Ishikawa (cell line): ENCODE data around the gene SLC6A1.

Experiments used
- CEBPB ChIP-seq: IDR thresholded peaks from 2 replicates; pipeline ENCODE4 v1.6.1; 2012
- CREB1 ChIP-seq: IDR thresholded peaks from 2 replicates; pipeline ENCODE4 v1.6.1; 2012; ENCODE audit warnings: low read depth
- EGR1 ChIP-seq: IDR thresholded peaks from 2 replicates; pipeline ENCODE4 v1.6.1; 2012
- EP300 ChIP-seq: IDR thresholded peaks from 2 replicates; pipeline ENCODE4 v1.6.1; 2012; ENCODE audit warnings: borderline replicate concordance
- FOXM1 ChIP-seq: IDR thresholded peaks from 2 replicates; pipeline ENCODE4 v1.6.1; 2012; ENCODE audit warnings: low read depth, borderline replicate concordance
- MAX ChIP-seq: IDR thresholded peaks from 2 replicates; pipeline ENCODE4 v1.6.1; 2012
- NFIC ChIP-seq: IDR thresholded peaks from 2 replicates; pipeline ENCODE4 v1.6.1; 2012
- RAD21 ChIP-seq: IDR thresholded peaks from 2 replicates; pipeline ENCODE4 v1.6.1; 2012; ENCODE audit warnings: low read depth
- REST ChIP-seq: IDR thresholded peaks from 2 replicates; pipeline ENCODE4 v1.6.1; 2012; ENCODE audit warnings: low read depth, mild to moderate bottlenecking
- TAF1 ChIP-seq: IDR thresholded peaks from 2 replicates; pipeline ENCODE4 v1.6.1; 2012; ENCODE audit warnings: low read depth, mild to moderate bottlenecking
- TCF12 ChIP-seq: IDR thresholded peaks from 2 replicates; pipeline ENCODE4 v1.6.1; 2012; ENCODE audit warnings: low read depth
- TEAD4 ChIP-seq: IDR thresholded peaks from 2 replicates; pipeline ENCODE4 v1.6.1; 2012
- USF1 ChIP-seq: IDR thresholded peaks from 2 replicates; pipeline ENCODE4 v1.6.1; 2012
- YY1 ChIP-seq: IDR thresholded peaks from 2 replicates; pipeline ENCODE4 v1.6.1; 2012; ENCODE audit warnings: low read depth
- ZBTB7A ChIP-seq: IDR thresholded peaks from 2 replicates; pipeline ENCODE4 v1.6.1; 2012; ENCODE audit warnings: low read depth

SLC6A1 gene

GRCh38 chr3:10946526-10946925 lies 46.0 kb upstream of the SLC6A1 start:
- TF ChIP-seq TCF12 (no peak), USF1 (no peak), ZBTB7A (no peak), CREB1 (no peak), EP300 (no peak), REST (no peak), RAD21 (no peak), NFIC (no peak), EGR1 (no peak), TEAD4 (no peak)

GRCh38 chr3:10948326-10948725 lies 44.2 kb upstream of the SLC6A1 start:
- no peak for TF ChIP-seq CREB1
- TF ChIP-seq USF1: no peak
- TF ChIP-seq MAX: no peak
- no peak for TF ChIP-seq TCF12
- TF ChIP-seq RAD21: no peak
- TF ChIP-seq ZBTB7A: no peak
- no peak for TF ChIP-seq NFIC
- no peak for TF ChIP-seq CEBPB
- TF ChIP-seq FOXM1: no peak
- TF ChIP-seq TEAD4: no peak
- no peak for TF ChIP-seq EP300
- TF ChIP-seq TAF1: no peak
- TF ChIP-seq EGR1: no peak

- TF ChIP-seq EGR1 (no peak), TCF12 (no peak), RAD21 (no peak), NFIC (no peak), ZBTB7A (no peak), USF1 (no peak), REST (no peak), CEBPB (no peak), CREB1 (no peak), EP300 (no peak), TAF1 (no peak), FOXM1 (no peak), MAX (no peak), TEAD4 (no peak), YY1 (no peak)
Observed at GRCh38 chr3:10949197-10949596, 43.4 kb upstream of the SLC6A1 start.

GRCh38 chr3:10950476-10951294 lies 41.9 kb upstream of the SLC6A1 start:
- peak; percentile 24 for TF ChIP-seq RAD21
- no peak for TF ChIP-seq YY1

- TF ChIP-seq TCF12: no peak
- no peak for TF ChIP-seq YY1
- no peak for TF ChIP-seq TEAD4
- no peak for TF ChIP-seq ZBTB7A
- TF ChIP-seq REST: no peak
- TF ChIP-seq TAF1: no peak
- no peak for TF ChIP-seq CEBPB
- TF ChIP-seq EGR1: no peak
- TF ChIP-seq RAD21: no peak
- TF ChIP-seq EP300: no peak
- no peak for TF ChIP-seq CREB1
- TF ChIP-seq NFIC: no peak
- no peak for TF ChIP-seq FOXM1
- TF ChIP-seq MAX: no peak
- no peak for TF ChIP-seq USF1
Observed at GRCh38 chr3:10951295-10951926, 41.1 kb upstream of the SLC6A1 start.
